Left ventricle myocardium inferior (tissue), 1 donor: ENCODE measurements around the gene PTPRN2. TPM values are rescaled to one million over a fixed set of nuclear protein-coding genes. Genes with fewer than 3 reads are reported as not detected.
"Not testable (repeated sequence)": the region's sequence is repeated elsewhere in the genome, so short reads cannot be mapped to it uniquely, and the experiment has no call there.

Experiments used
- DNase-seq: peaks from one replicate; pipeline ENCODE4 v3.0.0-alpha.2; 2020
- H3K27ac ChIP-seq: fragments of 200-600 bp; replicated peaks from 2 replicates; pipeline ENCODE4 v1.8.0; 2021
- H3K27me3 ChIP-seq: fragments of 200-600 bp; 2 replicates; pipeline ENCODE4 v1.8.0; 2021; ENCODE audit warnings: low read depth
- H3K36me3 ChIP-seq: fragments of 200-600 bp; 2 replicates; pipeline ENCODE4 v1.8.0; 2021
- H3K4me1 ChIP-seq: fragments of 200-600 bp; 2 replicates; pipeline ENCODE4 v1.8.0; 2021
- H3K4me3 ChIP-seq: fragments of 200-600 bp; 2 replicates; pipeline ENCODE4 v1.8.0; 2021; ENCODE audit warnings: mild to moderate bottlenecking, moderate library complexity
- H3K9me3 ChIP-seq: fragments of 200-600 bp; replicated peaks from 2 replicates; pipeline ENCODE4 v1.8.0; 2021
- intact Hi-C: fragments of 100-400 bp; cut with micrococcal nuclease; formaldehyde crosslinking; loops from one replicate; pipeline ENCODE4 v1.11.0; 2022
- total RNA-seq: library from RNA; stranded (reverse); fragmentation: NEBNext Ultra II Directional; extraction: Animal tissue kit (Norgen Biotek cat#: 25700); gene quantifications from one replicate; pipeline ENCODE4 v1.2.1, GENCODE V29; 2021
- TF ChIP-seq, protein P1 (sequence below): fragments of 200-600 bp; IDR thresholded peaks from 2 replicates; pipeline ENCODE4 v1.8.0; 2021; ENCODE audit warnings: antibody characterized with exemption, mild to moderate bottlenecking, borderline replicate concordance
- donor health status: DM: no; HTN: yes; CAD: no; lungs with severe emphysema.

PTPRN2 gene
- total RNA-seq, 1 donor from 2014 or later = 1.3 TPM

DNA sequence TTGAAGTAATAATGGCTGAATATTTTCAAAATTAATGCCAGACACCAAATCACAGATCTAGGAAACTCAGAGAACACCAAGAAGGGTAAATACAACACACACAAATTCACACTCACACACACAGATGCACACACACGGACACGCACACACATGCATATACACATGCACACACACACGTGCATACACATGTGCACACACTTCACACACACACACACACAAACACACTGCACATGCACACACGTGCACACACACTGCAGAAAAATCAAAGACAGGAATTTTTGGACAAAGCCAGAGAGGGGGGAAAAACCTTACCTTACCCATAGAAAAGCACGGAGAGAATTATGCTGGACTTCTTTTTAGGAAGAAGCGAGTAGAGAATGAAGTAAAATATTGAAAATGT lies 547.4 kb downstream of the PTPRN2 start:
- H3K27me3 ChIP-seq = peaks cover under 1% of the 10 kb centered on the region
- intact Hi-C loops = no loop called here
- H3K4me1 ChIP-seq = no peaks in the 10 kb centered on the region
- peaks cover 28% of the 10 kb centered on the region for H3K9me3 ChIP-seq
- no peaks in the 10 kb centered on the region for H3K36me3 ChIP-seq
- TF ChIP-seq, protein P1, sequence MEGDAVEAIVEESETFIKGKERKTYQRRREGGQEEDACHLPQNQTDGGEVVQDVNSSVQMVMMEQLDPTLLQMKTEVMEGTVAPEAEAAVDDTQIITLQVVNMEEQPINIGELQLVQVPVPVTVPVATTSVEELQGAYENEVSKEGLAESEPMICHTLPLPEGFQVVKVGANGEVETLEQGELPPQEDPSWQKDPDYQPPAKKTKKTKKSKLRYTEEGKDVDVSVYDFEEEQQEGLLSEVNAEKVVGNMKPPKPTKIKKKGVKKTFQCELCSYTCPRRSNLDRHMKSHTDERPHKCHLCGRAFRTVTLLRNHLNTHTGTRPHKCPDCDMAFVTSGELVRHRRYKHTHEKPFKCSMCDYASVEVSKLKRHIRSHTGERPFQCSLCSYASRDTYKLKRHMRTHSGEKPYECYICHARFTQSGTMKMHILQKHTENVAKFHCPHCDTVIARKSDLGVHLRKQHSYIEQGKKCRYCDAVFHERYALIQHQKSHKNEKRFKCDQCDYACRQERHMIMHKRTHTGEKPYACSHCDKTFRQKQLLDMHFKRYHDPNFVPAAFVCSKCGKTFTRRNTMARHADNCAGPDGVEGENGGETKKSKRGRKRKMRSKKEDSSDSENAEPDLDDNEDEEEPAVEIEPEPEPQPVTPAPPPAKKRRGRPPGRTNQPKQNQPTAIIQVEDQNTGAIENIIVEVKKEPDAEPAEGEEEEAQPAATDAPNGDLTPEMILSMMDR = no peak
- no peak overlapping the region for H3K4me3 ChIP-seq
- DNase-seq = no peak
- H3K27ac ChIP-seq = no peak overlapping the region

DNA sequence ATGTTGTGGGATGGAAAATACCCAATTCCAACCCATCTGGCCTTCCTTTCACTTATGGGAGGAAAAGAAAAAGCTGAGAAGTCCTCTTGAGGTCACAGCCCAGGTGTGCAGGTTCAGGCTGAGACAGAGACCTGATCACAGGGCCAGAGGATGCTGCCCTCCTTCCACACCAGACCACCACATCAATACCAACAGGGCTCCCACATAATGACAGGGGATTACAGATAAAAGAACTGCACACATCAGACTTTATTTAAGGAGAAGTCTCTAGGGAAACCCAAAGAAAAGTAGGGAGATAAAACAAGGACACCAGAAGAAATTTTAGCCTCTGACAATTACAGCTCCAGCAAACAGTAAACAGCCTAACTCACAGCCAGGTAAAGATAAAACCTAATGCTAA lies 548.4 kb downstream of the PTPRN2 start:
- no peak overlapping the region for H3K27ac ChIP-seq
- no peaks in the 10 kb centered on the region for H3K27me3 ChIP-seq
- no peak for DNase-seq
- TF ChIP-seq, protein P1 = no peak
- H3K4me1 ChIP-seq = no peaks in the 10 kb centered on the region
- intact Hi-C loops = no loop called here
- no peaks in the 10 kb centered on the region for H3K36me3 ChIP-seq
- peaks cover 28% of the 10 kb centered on the region for H3K9me3 ChIP-seq
- H3K4me3 ChIP-seq = no peak overlapping the region

DNA sequence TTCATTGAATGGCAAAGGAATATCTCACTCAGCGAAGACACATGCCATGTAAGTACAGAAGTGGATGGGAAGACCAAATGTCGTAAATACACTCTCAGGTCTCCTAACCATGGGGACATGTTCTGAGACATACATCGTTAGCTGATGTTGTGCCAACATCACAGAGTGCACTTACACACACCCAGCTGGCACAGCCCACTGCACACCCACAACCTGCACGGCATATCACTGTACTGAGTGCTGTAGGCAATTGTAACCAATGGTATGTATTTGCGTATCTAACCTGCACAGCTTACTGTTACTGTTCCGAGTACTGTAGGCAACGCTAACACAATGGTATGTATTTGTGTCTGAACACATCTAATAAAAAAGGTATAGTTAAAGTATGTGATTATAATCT lies 550.4 kb downstream of the PTPRN2 start:
- no peaks in the 10 kb centered on the region for H3K4me1 ChIP-seq
- intact Hi-C loops = no loop called here
- no peaks in the 10 kb centered on the region for H3K36me3 ChIP-seq
- TF ChIP-seq, protein P1 = no peak
- no peak for DNase-seq
- no peak overlapping the region for H3K27ac ChIP-seq
- no peak overlapping the region for H3K4me3 ChIP-seq
- H3K9me3 ChIP-seq = peaks cover 28% of the 10 kb centered on the region
- peaks cover 19% of the 10 kb centered on the region for H3K27me3 ChIP-seq

DNA sequence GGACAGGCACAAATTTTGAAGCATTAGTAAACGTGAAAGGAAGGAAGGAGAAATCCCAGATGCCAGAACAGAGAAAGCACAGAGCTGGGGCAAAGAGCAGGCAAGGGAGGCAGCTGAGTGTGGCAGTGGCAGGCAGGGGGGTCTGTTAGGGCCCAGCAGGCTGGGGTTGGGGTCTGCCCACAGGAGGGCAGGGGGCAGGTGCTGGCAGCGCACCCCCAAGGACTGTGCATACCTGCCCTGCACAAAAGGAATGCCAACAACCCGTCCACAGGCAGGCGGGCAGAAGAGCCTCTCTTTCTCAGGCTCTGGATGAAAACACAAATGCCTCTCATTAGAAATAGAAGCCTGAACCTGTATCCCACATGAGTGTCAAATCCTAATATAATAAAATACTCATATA lies 552.3 kb downstream of the PTPRN2 start:
- Histone ChIP-seq H3K27me3 (peaks cover 29% of the 10 kb centered on the region), H3K36me3 (no peaks in the 10 kb centered on the region), H3K4me1 (no peaks in the 10 kb centered on the region), H3K9me3 (peaks cover 24% of the 10 kb centered on the region), H3K27ac (no peak overlapping the region), H3K4me3 (no peak overlapping the region)
- TF ChIP-seq, protein P1 = no peak
- intact Hi-C loops = no loop called here
- DNase-seq = no peak

DNA sequence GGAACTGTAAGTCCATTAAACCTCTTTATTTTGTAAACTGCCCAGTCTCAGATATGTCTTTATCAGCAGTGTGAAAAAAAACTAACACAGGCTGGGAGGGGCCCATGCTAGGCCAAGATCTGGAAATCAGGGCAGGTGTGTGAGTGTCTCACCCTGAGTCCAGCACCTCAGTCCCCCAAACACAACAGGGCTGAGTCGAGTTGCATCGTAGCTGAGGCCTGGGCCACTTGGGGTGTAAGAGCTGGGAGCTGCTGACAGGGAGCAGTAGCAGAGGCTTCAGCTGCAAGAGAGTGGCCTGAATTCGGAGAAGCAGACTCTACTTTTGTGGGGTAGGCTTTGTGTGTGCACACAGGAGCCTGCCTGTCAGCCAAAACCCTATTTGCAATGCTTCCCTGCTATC lies 553.1 kb downstream of the PTPRN2 start:
- no peak for DNase-seq
- peaks cover 37% of the 10 kb centered on the region for H3K27me3 ChIP-seq
- no peak overlapping the region for H3K27ac ChIP-seq
- H3K36me3 ChIP-seq = no peaks in the 10 kb centered on the region
- H3K4me3 ChIP-seq = no peak overlapping the region
- intact Hi-C loops = no loop called here
- no peaks in the 10 kb centered on the region for H3K4me1 ChIP-seq
- peaks cover 16% of the 10 kb centered on the region for H3K9me3 ChIP-seq
- TF ChIP-seq, protein P1 = no peak

DNA sequence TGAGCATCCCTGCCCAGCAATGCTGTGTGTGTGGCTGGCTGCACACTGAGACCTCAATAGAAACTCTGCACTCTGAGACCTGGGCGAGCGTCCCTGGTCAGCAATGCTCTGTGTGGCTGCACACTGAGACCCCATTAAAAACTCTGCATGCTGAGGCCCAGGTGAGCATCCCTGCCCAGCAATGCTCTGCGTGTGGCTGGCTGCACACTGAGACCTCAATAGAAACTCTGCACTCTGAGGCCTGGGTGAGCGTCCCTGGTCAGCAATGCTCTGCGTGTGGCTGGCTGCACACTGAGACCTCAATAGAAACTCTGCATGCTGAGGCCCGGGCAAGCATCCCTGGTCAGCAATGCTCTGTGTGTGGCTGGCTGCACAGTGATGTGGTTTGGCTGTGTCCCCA lies 553.7 kb downstream of the PTPRN2 start:
- intact Hi-C loops, DNase-seq: not testable (repeated sequence)

More for the DNA sequence above, 553.7 kb downstream of the PTPRN2 start:
- not testable (repeated sequence) for H3K36me3 ChIP-seq, H3K27ac ChIP-seq, H3K9me3 ChIP-seq, H3K4me3 ChIP-seq, H3K4me1 ChIP-seq
- H3K27me3 ChIP-seq = peaks cover 43% of the 10 kb centered on the region
